A673 (cell line): Measurements from ENCODE around the gene VCPKMT. TPM values are rescaled to one million over a fixed set of nuclear protein-coding genes. Genes with fewer than 3 reads are reported as not detected.

ENCODE experiments used
- BruUV-seq: library from RNA; stranded (reverse); fragments of 400-500 nt; replicated peaks from 2 replicates; lab custom pipeline; 2021; lab: Mats Ljungman, UMichigan
- CTCF ChIA-PET: fragments of 300-600 bp; sonication (Branson Sonifier 250); formaldehyde crosslinking; loops from one replicate; lab custom pipeline; 2022; ENCODE audit warnings: antibody characterized with exemption; lab: Charles Lee
- POLR2A ChIA-PET: fragments of 300-600 bp; sonication (Branson Sonifier 250); formaldehyde crosslinking; loops from one replicate; lab custom pipeline; 2022; ENCODE audit warnings: antibody characterized with exemption; ENCODE audit not compliant: low non-redundant PET; lab: Charles Lee
- DNase-seq: peaks from one replicate; pipeline ENCODE4 v3.0.0-alpha.2; 2015; ENCODE audit warnings: low spot score
- H3K27ac ChIP-seq: fragments of 200-600 bp; sonication (generic); 2 replicates; pipeline ENCODE4 v1.5.1; 2016; ENCODE audit warnings: mixed run types, low read depth, mild to moderate bottlenecking, mixed read lengths, antibody characterized with exemption, low read length; ENCODE audit not compliant: poor library complexity, severe bottlenecking
- H3K27me3 ChIP-seq: fragments of 200-600 bp; sonication (generic); replicated peaks from 2 replicates; pipeline ENCODE4 v1.6.1; 2017; ENCODE audit warnings: mixed run types, low read depth, mild to moderate bottlenecking, mixed read lengths, antibody characterized with exemption, low read length; ENCODE audit not compliant: insufficient read depth, poor library complexity
- H3K36me3 ChIP-seq: fragments of 200-600 bp; sonication (generic); 2 replicates; pipeline ENCODE4 v1.6.1; 2016; ENCODE audit warnings: mixed run types, mild to moderate bottlenecking, mixed read lengths, antibody characterized with exemption, low read length; ENCODE audit not compliant: insufficient read depth, poor library complexity, severe bottlenecking
- H3K4me1 ChIP-seq: fragments of 200-600 bp; sonication (generic); 2 replicates; pipeline ENCODE4 v1.6.1; 2017; ENCODE audit warnings: mixed run types, mild to moderate bottlenecking, mixed read lengths, antibody characterized with exemption, low read length; ENCODE audit not compliant: insufficient read depth, poor library complexity, severe bottlenecking
- H3K4me3 ChIP-seq: fragments of 200-600 bp; sonication (generic); 2 replicates; pipeline ENCODE4 v1.5.1; 2016; ENCODE audit warnings: low read depth, mixed run types, mild to moderate bottlenecking, mixed read lengths, low read length; ENCODE audit not compliant: poor library complexity, severe bottlenecking
- H3K9me3 ChIP-seq: fragments of 200-600 bp; sonication (generic); 2 replicates; pipeline ENCODE4 v1.6.1; 2016; ENCODE audit warnings: mixed run types, low read depth, mild to moderate bottlenecking, mixed read lengths, antibody characterized with exemption, low read length; ENCODE audit not compliant: poor library complexity, severe bottlenecking
- CTCF ChIP-seq: fragments of 300-800, 200-600 bp; sonication (generic); conservative IDR thresholded peaks from 2 replicates; pipeline ENCODE4 v1.5.1; 2017; ENCODE audit warnings: low read depth, mild to moderate bottlenecking, antibody characterized with exemption, low read length, moderate library complexity, mixed read lengths
- EZH2 ChIP-seq: fragments of 200-600 bp; sonication (generic); IDR thresholded peaks from 2 replicates; pipeline ENCODE4 v1.6.1; 2017; ENCODE audit warnings: borderline replicate concordance, low read depth, mild to moderate bottlenecking, mixed read lengths, antibody characterized with exemption, low read length; ENCODE audit not compliant: poor library complexity, severe bottlenecking
- intact Hi-C: fragments of 100-400 bp; cut with micrococcal nuclease; formaldehyde crosslinking; loops from one replicate; pipeline ENCODE4 v1.10.0; 2022; ENCODE audit not compliant: unreplicated experiment
- total RNA-seq: library from RNA; stranded (reverse); gene quantifications from 2 replicates; pipeline ENCODE4 v1.2.3, GENCODE V29; 2021

VCPKMT gene
- total RNA-seq, 1 experiment from 2014 or later, result 14.3 TPM

GRCh38 chr14:50109342-50109741 lies 7.0 kb downstream of the VCPKMT start:
- intact Hi-C loops, result loop anchor here (5.0 kb wide), 1 partner anchor 477 kb away; no protein-coding TSS in a partner anchor
- no peak overlapping the region for H3K27ac ChIP-seq
- POLR2A ChIA-PET, result no interaction called here
- no peaks in the 10 kb centered on the region for H3K4me1 ChIP-seq
- no peaks in the 10 kb centered on the region for H3K9me3 ChIP-seq
- TF ChIP-seq EZH2 (no peak), CTCF (peak; percentile 37)
- peaks cover 53% of the 10 kb centered on the region for H3K36me3 ChIP-seq
- DNase-seq, result peak; percentile 40
- no peaks in the 10 kb centered on the region for H3K27me3 ChIP-seq
- no peak overlapping the region for H3K4me3 ChIP-seq
- CTCF ChIA-PET, result no interaction called here
- no TSS peak for BruUV-seq

GRCh38 chr14:50107850-50108249 lies 8.5 kb downstream of the VCPKMT start:
- ChIA-PET CTCF (interaction anchor here (0.7 to 1.1 kb wide), 3 partner anchors 116 to 246 kb away, joined by 3 to 7 read pairs (median 4); no protein-coding TSS in a partner anchor), POLR2A (no interaction called here)
- Histone ChIP-seq H3K36me3 (peaks cover 40% of the 10 kb centered on the region), H3K27me3 (no peaks in the 10 kb centered on the region), H3K4me3 (no peak overlapping the region), H3K27ac (no peak overlapping the region), H3K9me3 (no peaks in the 10 kb centered on the region), H3K4me1 (no peaks in the 10 kb centered on the region)
- no TSS peak for BruUV-seq
- no peak for DNase-seq
- intact Hi-C loops, result loop anchor here (5.0 kb wide), 1 partner anchor 476 kb away; no protein-coding TSS in a partner anchor
- TF ChIP-seq EZH2 (no peak), CTCF (no peak)

- Histone ChIP-seq H3K36me3 (peaks cover 28% of the 10 kb centered on the region), H3K27ac (no peak overlapping the region), H3K4me3 (no peak overlapping the region), H3K9me3 (no peaks in the 10 kb centered on the region), H3K4me1 (no peaks in the 10 kb centered on the region), H3K27me3 (no peaks in the 10 kb centered on the region)
- BruUV-seq, result no TSS peak
- DNase-seq, result peak; percentile 13
- intact Hi-C loops, result loop anchor here (5.0 kb wide), 1 partner anchor 474 kb away; no protein-coding TSS in a partner anchor
- TF ChIP-seq CTCF (no peak), EZH2 (no peak)
- ChIA-PET POLR2A (no interaction called here), CTCF (no interaction called here)
Measured at GRCh38 chr14:50106178-50106577, 10.2 kb downstream of the VCPKMT start.
